GM03348 (cell line): ENCODE results near the gene MED29.
A peak's percentile ranks its signal among the peaks of the same experiment; 100 is the strongest.

ENCODE experiments used
- DNase-seq: peaks from one replicate; pipeline ENCODE4 v3.0.0; 2012; ENCODE audit warnings: low spot score

Gene MED29

DNA sequence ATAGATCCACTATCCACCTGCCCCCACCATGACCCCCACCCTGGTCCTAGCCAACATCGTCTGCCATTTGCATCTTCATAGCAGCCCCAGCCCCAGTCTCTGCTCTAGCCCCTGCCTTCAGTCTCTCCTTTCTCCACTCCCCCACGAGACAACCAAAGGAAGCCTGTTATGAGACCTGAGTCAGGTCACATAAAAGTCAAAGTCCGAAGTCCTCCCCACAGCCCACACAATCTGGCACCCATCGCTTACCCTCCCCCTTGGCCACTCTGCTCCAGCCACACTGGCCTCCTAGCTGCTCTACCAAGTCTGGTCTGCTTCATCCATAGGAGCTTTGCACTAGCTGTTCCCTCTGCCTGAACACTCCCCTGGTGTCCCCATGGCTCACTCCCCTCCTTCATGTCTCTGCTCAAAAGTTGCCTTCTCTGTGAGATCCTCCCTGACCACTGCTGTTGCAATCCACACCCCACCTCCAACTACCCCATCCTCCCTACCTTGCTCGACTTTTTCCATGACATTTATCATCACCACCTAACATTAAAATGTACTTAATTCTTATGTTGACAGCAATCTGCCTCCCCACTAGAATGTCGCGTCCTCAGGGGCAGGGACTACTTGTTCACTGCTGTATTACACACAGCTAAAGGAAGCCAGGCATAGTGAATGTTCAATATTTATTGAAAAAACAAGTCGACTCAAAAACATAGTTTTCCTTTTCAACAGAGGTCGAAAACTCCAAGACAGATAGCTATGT lies 20.1 kb downstream of the MED29 start:
- DNase-seq, result no peak

DNA sequence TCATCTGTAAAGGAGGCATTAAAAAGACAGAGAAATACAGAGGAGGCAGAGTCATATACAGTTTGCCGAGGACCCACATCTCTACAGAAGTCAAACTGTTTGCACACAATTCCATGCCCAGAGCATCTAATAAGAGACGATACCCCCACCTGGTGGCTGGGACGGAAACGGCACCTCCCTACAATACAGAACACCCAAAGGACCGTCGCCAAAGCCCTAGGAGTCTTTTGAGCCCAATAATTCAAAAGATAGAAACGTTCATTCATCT lies 20.6 kb downstream of the MED29 start:
- peak; percentile 73 for DNase-seq

DNA sequence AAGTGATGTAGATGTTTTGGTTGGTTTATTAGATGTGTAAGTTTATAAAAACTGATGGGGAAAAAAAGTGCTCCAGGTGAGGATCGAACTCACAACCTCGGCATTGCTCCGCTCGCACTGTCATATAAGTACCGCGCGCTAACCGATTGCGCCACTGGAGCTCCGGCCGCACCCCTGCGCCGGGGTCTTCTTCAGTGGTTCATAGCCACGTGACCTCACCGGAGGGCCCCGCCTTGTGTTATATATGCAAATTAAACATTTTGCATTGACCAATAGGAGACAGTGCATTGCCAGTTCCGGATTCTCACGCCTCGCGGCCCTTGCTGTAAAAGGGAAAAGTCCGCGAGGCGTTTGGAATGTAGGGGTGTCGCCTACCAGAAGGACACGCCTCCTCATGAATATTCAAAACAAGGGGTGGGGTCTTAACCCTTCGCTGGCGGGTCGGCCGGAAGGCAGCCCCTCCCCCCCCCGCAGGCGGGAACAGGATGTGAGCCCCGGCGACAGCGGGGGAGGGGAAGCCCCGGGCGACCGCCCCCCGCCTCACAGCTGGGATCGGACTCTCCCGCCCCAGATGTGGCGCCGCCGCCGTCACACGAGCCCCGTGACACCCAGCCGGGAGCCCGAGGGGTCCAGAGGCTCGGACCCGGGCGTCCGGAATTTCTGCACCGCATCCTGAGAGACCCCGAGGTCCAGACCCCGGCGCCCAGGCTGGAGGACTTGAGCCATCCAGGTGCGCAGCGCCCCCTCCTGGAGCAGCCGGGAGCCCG lies 21.1 kb downstream of the MED29 start, which contains the start of gene PLEKHG2:
PLEKHG2 (plus strand) TSS at position 570 of the 767 bp plus-strand sequence. CDS start 1,418 bp downstream, outside the sequence.
- DNase-seq, result peak; percentile 95

DNA sequence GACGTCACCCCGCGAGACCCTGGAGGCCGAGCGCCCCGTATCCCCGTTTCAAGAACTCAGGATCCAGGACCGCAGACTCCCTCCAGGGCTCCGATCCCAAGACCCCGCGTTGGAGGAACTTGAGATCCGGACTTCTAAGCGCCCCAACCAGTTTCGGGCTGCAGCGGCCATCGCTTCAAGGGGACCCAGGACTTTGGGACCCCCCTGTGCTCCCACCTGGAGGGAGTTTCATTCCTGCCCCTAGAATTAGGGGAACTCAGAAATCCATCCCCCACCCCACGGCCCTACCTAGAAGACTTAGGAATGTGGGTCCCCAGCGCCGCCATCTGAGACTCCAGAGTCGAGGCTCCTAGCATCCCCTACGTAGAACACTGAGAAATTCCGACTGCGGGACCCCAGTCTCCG lies 21.7 kb downstream of the MED29 start:
- peak; percentile 22 for DNase-seq

DNA sequence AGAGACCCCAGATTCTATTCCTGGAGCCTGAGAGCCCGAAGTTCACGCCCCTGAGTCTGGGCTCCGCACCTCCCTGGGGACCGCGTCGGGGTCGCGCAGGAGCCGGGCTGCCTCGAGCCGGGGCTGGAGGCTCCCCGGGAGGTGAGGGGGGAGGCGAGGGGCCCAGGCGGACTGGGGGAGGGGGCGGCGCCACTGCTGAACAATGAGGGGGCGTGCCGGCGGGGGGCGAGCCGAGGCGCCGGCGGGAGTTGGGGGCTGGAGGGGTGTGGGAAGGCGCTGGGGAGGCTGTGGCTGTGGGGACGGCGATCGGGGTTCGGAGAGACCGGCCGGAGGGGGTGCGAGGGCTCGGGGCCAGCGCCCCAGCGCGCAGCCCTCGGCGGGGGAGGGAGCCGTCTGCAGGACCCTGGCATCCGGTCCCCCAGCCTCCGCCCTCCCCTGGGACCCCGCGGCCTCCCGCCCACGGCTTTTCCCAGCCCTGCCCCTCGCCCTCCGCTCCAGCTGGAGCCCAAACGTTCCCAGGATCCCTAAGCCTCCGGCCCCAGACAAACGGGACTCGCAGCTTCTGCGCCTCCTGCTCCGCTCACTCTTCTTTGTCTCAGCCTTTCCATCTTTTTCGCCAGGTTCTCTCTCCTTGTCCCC lies 22.2 kb downstream of the MED29 start:
- DNase-seq, result peak; percentile 85

DNA sequence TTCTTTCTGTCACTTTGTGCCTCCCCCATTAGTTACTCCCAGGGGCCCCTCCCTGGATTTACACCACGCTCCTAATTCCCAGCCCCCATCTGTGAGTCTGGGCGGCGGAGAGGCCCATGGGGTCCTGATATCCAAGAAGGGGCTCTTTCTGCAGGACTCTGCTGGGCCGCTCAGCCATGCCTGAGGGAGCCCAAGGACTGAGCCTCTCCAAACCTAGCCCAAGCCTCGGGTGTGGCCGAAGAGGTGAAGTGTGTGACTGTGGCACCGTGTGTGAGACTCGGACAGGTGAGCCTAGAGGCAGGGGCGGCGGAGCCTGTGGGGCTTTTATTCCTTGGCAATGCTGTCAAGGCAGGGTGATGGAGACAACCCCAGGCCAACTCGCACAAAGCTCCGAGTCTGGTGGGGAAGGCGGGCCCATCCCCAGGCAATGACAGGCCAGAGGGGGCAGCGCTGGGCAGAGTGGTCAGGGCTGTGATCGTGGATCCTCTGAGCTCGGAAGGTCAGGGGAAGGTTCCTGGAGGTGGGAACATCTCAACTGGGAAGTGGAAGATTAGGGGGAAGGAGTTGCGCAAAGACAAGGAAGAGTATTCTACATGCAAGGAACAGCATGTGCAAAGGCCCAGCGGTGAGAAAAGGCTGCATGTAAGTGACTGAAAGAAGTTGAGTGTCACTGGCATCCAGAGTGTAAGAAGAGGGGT lies 22.9 kb downstream of the MED29 start:
- DNase-seq, result peak; percentile 63

DNA sequence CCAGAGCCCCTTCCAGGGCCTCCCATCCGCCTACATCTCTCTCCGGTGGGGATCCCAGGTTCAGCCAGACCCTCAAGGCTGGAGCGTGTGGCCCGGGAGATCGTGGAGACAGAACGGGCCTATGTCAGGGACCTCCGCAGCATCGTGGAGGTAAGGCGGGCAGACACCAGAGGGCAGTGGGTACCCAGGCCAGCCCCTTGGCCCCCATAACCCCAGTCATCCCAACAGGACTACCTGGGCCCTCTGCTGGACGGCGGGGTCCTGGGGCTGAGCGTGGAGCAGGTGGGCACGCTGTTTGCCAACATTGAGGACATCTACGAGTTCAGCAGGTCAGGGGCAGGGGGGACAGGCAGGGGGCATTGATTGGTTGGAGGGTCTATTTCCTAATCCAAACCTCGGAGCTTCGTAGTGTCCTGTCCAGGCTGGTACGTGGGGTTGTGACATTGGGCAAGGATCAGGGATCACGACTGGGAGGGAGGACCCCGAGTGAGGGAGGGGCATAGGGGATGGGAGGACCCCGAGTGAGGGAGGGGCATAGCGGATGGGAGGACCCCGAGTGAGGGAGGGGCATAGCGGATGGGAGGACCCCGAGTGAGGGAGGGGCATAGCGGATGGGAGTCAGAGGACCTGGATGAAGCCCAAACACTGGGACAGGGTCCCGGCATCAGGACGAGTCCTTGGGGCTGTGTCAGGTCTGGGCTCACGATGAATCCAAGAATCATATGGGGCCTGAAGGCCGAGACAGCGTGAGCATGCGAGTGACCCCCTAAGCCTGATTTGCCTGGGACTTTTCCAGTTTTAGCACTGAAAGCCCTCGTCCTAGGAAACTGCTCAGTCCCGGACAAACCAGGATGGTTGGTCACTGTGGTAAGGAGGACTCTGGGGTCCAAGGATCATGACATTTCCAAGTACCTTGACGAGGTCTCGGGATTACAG lies 24.2 kb downstream of the MED29 start:
- no peak for DNase-seq

DNA sequence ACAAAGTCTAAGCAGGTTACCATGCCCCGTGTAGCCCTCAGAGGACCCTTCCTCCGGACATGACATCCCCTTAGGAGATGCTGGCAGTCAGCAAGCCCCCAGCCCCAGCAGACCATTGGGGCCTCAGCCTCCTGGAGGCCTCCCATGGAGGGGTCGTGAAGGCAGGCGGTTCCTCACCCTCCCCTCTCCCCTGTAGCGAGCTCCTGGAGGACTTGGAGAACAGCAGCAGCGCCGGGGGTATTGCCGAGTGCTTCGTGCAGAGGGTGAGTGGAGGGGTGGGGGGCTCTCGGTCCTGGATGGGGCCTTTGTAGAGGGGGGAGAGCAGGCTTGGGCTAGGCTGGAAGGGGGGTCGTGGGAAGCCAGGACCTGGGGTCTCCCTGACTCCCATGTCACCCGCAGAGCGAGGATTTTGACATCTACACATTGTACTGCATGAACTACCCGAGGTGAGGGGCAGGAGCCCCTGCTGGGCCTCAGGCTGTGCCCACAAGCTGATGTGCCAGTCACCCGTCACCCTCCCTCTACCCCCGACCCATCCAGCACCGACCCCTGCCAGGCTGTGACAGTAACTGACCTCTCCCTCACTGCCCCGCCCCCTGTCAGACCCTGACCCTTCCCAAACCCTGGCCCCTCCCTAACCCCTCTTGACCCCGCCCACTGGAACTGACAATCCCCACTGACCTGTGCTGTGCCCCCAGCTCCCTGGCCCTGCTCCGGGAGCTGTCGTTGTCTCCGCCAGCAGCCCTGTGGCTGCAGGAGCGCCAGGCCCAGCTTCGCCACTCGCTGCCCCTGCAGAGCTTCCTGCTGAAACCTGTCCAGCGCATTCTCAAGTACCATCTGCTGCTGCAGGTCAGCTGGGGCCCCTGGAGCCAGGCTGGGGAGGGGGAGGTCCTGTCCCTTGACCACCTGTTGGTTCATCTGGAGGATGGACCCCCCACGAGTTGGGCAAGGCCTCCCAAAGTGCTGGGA lies 25.3 kb downstream of the MED29 start:
- no peak for DNase-seq

DNA sequence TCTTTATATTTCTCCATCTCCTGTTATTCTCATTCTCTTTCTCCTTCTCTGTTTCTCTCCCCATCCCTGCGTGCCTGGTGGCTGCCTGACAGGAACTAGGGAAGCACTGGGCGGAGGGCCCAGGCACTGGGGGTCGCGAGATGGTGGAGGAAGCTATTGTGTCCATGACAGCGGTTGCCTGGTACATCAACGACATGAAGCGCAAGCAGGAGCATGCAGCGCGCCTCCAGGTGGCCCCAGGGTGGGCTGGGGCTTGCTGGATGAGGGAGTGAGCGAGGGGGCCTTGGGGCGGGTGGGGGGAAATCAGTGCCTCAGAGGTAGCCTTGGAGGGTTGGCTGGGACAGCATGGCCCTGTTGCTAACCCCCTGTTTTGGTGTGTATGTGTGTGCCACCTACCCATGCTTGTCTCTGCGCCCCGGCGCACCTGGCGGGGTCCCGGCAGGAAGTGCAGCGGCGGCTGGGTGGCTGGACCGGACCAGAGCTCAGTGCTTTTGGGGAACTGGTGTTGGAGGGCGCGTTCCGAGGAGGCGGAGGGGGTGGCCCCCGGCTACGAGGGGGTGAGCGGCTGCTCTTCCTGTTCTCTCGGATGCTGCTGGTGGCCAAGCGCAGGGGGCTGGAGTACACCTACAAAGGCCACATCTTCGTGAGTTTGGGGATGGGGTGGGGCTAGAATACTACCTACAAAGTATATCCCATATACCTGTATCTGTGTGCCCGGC lies 26.4 kb downstream of the MED29 start:
- no peak for DNase-seq

DNA sequence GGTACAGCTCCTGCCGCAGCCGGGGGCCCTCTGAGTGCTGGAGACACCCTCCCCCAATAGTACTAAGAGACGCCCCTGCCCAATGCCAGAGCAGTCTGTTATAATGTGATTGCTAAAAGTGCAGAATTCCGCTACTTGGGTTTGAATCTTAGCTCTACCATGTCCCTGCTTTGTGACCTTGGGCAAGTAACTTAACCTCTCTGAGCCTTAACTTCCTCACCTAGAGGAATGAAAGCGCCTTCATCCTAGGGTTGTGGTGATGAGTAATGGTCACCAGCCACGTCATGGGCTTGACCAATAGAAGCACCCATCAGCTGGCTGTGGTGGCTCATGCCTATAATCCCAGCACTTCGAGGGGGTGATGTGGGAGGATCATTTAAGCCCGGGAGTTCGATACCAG lies 27.8 kb downstream of the MED29 start:
- no peak for DNase-seq

DNA sequence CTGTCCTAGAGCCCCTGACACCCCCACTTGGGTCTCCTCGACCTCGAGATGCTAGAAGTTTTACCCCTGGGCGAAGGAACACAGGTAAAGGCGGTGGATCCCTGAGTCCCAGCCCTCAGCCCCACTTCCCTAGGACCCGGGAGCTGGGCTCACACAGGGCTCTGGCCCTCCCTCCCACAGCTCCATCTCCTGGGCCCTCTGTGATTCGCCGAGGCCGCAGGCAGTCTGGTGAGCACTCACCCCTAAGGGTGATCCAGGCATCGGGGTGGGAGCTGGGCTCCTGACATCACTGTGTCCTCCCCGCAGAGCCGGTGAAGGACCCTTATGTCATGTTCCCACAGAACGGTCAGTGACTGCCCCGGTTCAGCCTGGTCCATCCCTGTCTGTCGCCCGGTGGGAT lies 29.6 kb downstream of the MED29 start:
- DNase-seq, result no peak

DNA sequence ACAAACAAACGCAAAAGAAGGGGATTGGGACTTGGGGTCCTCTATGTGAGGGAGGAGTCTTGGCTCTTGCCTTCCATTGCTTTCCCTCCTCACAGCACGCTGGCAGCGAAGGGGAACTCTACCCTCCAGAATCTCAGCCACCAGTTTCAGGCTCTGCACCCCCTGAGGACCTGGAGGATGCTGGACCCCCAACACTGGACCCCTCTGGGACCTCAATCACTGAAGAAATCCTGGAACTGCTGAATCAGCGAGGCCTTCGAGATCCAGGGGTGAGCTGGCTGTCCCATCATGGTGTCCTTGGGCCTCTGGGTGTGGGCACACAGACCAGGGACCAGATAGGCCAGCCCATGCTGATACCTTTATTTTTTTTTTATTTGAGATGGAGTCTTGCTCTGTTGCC lies 30.8 kb downstream of the MED29 start:
- DNase-seq, result no peak

DNA sequence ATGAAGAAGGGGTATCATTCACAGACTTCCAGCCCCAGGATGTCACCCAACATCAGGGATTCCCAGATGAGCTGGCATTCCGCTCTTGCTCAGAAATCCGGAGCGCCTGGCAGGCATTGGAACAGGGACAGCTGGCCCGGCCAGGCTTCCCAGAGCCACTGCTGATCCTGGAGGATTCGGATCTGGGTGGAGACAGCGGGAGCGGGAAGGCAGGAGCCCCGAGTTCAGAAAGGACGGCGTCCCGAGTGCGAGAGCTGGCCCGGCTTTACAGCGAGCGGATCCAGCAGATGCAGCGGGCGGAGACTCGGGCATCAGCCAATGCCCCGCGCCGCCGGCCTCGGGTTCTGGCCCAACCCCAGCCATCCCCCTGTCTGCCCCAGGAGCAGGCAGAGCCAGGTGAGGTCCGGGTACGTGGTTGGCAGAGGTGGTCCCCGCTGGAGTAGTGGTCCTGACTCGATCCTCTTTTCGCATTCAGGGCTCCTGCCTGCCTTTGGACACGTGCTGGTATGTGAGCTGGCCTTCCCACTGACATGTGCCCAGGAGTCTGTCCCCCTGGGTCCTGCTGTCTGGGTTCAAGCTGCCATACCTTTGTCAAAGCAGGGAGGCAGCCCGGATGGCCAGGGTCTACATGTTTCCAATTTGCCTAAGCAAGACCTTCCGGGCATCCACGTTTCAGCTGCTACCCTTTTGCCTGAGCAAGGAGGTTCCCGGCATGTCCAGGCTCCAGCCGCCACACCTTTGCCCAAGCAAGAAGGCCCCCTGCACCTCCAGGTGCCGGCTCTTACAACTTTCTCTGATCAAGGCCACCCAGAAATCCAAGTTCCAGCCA lies 32.3 kb downstream of the MED29 start:
- DNase-seq, result no peak

DNA sequence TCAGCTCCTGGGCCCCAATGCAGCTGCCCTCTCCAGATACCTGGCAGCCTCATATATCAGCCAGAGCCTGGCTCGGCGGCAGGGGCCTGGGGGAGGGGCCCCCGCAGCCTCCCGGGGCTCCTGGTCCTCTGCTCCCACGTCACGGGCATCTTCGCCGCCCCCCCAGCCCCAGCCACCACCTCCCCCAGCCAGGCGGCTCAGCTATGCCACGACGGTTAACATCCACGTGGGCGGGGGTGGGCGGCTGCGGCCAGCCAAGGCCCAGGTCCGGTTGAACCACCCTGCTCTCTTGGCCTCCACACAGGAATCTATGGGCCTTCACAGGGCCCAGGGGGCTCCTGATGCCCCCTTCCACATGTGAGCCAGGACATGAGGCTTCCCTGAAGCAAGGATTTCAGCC lies 33.8 kb downstream of the MED29 start:
- DNase-seq, result no peak

DNA sequence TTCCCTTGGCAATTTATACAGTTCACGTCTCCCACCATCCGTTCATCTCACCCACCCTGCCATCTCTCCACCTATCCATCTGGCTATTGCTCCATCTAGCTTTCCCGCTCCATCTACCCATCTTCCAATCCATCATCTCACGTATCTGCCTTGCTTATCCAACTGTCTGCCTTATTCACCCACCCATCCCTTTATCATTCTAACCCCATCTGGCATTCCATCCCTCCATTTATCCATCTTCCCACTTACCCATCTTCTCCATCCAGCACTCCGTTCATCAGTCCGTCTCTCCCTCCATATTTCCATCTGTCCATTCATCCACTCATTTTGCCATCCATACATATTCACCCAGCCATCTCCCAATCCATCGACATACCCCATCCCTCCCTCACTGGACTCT lies 34.6 kb downstream of the MED29 start:
- DNase-seq, result no peak

DNA sequence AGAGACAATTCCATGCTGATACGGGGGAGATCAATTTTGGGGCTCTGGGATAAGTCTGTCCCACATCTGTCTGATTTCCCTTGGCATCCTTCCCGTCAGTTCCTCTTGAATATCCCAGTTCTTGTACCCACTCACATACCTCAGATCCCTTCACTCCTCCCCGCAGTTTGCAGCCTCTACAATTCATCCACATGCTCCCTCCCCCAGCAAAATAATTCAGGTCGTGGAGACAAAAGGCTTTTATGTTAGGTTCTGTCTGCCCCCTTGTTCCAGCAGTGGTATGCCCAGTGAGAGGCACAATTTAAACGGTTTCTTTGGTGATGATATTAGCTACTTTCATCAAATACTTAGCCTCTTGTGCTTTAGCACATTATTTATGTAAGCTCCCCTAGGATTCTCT lies 35.0 kb downstream of the MED29 start:
- DNase-seq, result no peak

DNA sequence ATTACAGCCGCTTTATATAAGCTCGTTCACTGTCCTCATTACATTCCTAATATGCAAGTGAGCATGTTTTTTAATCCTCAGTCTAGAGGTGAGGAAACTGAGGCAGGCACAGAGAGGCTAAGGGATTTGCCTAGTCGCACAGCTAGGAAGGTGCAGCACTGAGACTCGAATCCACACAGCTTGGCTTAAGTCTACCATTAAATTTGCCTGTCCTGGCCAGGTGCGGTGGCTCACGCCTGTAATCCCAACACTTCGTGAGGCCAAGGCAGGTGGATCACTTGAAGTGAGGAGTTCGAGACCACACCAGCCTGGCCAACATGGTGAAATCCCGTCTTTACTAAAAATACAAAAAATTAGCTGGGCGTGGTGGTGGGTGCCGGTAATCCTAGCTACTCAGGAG lies 36.5 kb downstream of the MED29 start:
- no peak for DNase-seq

DNA sequence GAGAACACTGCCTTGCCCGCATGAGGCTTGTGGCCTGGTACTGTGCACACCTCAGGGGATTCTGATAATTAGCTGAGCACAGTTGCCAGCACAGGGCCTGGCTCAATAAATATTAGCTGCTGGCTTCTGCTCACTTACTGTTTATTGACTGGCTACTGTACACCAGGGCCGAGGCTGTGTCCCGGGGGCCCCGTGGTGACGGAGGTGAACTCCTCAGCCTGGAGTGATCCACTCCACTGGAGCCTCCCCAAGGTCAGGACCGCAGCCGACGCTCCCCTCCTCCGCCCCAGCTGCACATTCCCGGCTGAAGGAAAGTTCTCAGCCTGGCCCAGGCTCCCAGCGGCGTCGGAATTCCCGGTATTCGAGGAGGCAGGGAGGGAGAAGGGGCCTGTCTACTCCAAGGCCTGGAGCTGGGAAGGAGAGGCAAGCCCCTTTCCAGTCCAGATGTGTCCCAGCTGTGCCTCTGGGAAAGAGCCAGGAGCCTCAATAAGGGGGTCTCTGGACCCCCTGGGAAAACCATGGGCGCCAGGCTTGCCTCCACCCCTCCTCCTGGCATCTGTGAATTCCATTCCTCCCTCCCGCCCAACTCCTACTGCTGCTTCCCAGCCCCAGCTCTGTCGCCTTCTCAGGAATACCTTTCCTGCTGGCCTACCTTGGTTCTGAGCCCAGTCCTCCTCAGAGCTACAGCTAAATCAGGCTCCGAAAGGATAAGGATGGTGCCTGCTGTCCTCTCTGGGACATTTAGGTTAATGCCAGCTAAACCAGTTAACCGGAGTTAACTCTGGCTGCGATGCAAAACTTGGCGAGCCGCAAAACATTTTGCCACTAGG lies 37.3 kb downstream of the MED29 start:
- peak; percentile 90 for DNase-seq
